Cortex of kidney (tissue), 1 donor: Measurements from ENCODE around the gene YPEL1.
"Not testable (repeated sequence)": the region's sequence is repeated elsewhere in the genome, so short reads cannot be mapped to it uniquely, and the experiment has no call there.

ENCODE experiments used
- DNase-seq: peaks from one replicate; lab custom pipeline; 2025; lab: John Stamatoyannopoulos, UW

Gene YPEL1

DNA sequence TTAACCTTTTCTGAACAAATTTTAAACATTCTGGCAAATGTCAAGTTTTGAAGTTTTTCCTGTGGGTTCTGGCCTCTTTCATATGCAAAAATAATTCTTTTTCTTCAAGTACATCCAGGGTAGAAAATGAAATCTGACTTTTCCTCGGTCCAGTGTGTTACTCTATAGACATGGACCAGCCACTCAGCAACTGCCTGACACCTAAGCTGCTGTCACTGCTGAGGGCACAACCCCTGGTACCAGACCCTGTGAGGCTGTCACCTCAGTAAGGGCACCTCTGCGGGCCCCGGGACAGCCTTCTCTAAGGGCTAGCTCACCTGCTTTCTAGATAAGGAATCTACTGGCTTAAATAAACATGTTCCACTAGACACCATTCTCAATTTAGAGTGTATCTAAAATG lies 36.0 kb downstream of the YPEL1 start:
- no peak for DNase-seq

- DNase-seq = no peak
These were observed 36.9 kb downstream of the YPEL1 start for GRCh38 chr22:21698430-21699329.

- no peak for DNase-seq
These were observed 37.7 kb downstream of the YPEL1 start for GRCh38 chr22:21697880-21698279.

DNA sequence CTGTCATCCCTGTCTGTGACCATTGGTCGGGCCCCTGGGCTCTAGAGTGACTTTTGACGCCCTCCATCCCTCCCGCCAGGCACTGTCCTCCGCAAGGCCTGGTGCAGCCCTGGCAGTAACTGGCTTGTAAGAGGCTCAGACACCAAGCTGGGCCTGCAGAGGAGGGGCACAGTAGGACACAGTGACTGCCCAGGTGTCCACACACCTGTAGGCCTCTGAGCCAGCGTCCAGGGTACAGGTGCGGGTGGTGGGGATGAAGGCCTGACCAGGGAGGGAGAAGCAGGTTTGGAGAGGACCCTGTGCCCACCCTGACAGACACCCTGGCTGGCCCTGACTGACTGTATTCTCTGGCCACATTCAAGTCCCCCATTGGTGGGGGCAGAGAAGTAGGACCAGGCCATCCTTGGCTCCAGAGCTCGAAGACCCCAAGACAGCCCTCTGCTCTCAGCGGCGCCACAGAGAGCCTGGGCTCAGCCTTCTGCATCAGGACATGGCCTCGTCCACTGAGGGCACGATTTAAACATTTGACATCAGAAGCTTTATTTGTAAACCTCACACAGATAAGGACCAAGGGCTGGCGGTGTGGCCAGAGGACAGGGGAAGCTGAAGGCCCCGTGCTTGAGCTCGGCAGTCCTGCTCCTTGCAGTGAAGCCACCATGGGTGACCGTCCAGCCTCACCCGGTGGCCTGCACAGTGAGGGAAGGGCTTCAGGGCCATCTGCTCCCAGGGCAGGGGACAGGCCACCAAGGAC lies 38.4 kb downstream of the YPEL1 start:
- DNase-seq = no peak

- no peak for DNase-seq
These were observed 39.5 kb downstream of the YPEL1 start for GRCh38 chr22:21696115-21696514.

GRCh38 chr22:21695430-21696085 lies 40.0 kb downstream of the YPEL1 start:
- no peak for DNase-seq

DNA sequence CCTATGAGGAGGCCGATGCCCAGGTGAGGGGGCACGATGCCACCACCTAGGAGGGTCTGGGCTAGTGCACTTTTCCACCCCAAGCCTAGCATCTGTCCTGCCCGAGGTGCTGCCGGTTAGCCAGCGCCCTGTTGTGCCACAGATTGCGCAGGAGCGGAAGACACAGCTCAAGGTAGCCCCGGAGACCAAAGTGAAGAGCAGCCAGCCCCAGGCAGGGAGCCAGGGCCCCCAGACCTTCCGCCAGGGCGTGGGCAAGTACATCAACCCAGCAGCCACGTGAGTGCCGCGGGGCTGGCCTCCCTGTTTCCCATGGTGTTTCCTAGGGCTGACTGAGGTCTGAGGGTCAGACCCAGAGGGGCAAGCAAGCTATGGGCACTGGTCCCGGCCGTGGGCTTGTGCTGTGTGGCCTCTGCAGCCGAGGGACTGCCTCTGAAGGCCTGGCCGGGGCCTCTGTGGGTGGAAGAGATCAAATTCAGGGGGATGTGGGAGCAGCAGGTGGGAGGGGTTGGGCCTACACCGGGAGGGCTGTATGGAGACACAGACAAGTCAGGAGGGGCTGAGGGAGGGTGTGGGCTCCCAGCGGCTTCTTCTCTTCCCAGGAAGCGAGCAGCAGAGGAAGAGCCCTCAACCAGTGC lies 40.7 kb downstream of the YPEL1 start:
- no peak for DNase-seq

DNA sequence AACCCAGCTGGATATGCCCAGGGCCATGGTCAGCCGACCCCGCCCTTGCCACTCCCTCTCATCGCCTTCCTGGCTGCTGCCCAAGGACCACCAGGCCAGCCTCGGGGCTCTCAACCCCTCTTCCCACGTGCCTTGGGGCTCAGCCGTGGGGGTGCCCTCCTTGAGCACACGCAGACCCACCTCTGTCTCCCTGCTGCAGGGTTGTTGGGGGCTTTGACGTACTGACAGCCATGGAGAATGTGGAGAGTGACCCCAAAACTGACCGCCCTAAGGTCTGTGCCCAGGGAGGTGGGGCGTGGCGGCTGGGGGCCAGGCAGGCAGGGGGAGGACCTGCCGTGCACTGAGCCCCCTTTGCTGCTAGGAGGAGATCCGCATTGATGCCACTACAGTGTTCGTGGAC lies 41.2 kb downstream of the YPEL1 start:
- no peak for DNase-seq

DNA sequence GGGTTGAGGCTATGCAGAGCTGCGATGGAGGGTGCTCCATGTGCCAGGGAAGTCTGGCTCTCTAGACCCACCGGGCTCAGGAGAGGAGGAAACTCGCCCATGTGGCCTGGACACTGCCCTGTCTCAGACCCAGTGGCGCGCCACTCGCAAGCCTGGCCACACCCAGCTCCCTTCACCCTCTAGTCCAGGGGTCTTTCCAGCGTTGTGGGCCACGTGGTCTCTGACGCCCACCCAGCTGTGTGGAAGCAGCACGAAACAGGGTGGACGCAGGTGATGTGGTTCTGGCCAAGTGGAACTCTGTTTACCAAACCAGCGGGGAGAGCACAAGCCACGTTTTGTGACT lies 41.6 kb downstream of the YPEL1 start:
- no peak for DNase-seq

- no peak for DNase-seq
These were observed 42.1 kb downstream of the YPEL1 start for GRCh38 chr22:21693333-21693998.

DNA sequence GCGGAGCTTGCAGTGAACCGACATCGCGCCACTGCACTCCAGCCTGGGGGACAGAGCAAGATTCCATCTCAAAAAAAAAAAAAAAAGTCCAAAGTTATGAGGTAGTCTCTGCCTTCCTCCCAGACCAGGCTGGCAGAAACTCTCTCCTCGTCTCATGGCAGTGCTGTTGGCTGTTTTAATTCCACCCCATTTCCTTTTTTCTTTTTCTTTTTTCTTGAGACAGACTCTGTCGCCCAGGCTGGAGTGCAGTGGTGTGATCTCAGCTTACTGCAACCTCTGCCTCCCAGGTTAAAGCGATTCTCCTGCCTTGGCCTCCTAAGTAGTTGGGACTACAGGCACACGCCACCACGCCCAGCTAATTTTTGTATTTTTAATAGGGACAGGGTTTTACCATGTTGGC lies 42.7 kb downstream of the YPEL1 start:
- DNase-seq = not testable (repeated sequence)

DNA sequence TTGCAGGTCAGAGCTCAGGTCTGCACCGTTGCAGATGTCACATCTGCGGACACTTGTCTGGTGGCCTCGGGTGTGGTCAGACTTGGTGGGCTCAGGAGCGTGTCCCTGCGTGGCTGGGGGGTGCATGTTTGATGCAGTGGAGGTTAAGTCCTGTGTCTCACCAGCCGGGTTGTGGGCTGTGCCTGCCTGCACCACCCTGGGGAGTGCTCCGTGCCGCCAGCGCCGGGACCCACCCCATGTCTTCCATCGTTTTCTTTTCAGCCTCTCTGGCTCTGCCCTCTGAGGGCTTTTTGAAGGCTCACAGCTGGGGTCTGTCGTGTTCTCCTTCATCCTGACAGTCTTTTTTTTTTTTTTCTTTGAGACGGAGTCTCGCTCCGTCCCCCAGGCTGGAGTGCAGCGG lies 43.8 kb downstream of the YPEL1 start:
- DNase-seq = no peak

DNA sequence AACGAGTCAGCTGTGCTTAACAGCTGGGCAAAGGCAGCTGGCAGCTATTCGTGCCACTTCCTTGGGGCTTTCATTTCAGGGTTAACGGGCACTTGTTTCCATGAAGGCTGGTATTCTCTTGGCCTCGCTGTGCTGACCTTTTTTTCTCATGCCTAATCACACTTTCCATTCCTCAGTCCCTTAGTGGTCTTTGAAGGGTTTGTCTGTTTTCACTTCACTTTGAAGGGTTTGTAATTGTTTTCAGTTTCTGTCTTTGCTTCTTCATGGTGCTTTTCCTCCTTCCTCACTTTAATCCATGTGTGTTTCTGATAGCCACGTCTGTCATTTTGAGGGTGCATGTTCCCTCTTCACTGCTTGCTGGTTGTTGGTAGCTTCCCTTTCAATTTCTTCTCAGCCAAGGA lies 45.2 kb downstream of the YPEL1 start:
- no peak for DNase-seq

- no peak for DNase-seq
These were observed 46.8 kb downstream of the YPEL1 start for GRCh38 chr22:21688706-21689381.

- no peak for DNase-seq
These were observed 47.3 kb downstream of the YPEL1 start for GRCh38 chr22:21688341-21688705.

DNA sequence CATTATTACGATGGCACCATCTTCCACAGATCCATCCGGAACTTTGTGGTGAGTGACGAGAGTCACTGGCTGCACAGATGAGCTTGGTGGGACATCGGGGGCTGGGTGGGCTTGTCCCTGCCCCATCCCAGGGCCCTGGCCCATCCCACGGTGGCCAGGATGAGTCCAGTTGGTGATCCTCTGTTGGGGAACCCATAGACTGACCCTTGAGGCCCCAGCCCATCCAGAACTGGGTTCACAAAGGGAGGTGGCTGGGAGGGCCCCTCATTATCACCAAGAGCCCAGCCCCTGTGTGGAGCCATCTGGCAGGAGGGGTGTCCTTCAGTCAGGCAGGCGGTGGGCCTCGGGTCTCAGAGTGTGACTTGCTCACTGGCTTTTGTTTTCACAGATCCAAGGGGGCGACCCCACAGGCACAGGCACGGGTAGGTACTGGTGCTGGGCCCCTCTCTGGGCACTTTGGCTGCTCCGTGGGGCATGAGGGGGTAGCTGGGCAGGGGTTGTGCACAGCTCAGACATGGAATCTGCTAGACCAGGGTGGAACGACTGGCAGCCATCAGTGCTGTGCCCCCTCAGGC lies 47.8 kb downstream of the YPEL1 start:
- DNase-seq = no peak

GRCh38 chr22:21686634-21687393 lies 48.8 kb downstream of the YPEL1 start:
- no peak for DNase-seq

GRCh38 chr22:21686193-21686608 lies 49.4 kb downstream of the YPEL1 start:
- DNase-seq = no peak

- DNase-seq = no peak
These were observed 50.5 kb downstream of the YPEL1 start for GRCh38 chr22:21685164-21685513.

GRCh38 chr22:21684492-21685163 lies 51.0 kb downstream of the YPEL1 start:
- no peak for DNase-seq
